H1 (cell line): ENCODE measurements around the gene TIMELESS. TPM values are rescaled to one million over a fixed set of nuclear protein-coding genes. Genes with fewer than 3 reads are reported as not detected.
A peak's percentile ranks its signal among the peaks of the same experiment; 100 is the strongest.

ENCODE experiments used
- ASH2L ChIP-seq: fragments of 200-600, 300-600 bp; sonication (generic); IDR thresholded peaks from one replicate; pipeline ENCODE4 v1.7.1; 2017; ENCODE audit warnings: low read length
- BACH1 ChIP-seq: IDR thresholded peaks from 2 replicates; pipeline ENCODE4 v1.6.1; 2012; ENCODE audit warnings: low read length, improper control_type of control experiment
- CBX8 ChIP-seq: fragments of 300-800, 300-1000 bp; sonication (generic); IDR thresholded peaks from 2 replicates; pipeline ENCODE4 v1.7.1; 2016; ENCODE audit warnings: low read depth, low read length, borderline replicate concordance
- CHD1 ChIP-seq: IDR thresholded peaks from 2 replicates; pipeline ENCODE4 v1.6.1; 2012; ENCODE audit warnings: low read depth, low read length, improper control_type of control experiment
- GTF2F1 ChIP-seq: IDR thresholded peaks from 2 replicates; pipeline ENCODE4 v1.6.1; 2012; ENCODE audit warnings: low read depth, low read length, improper control_type of control experiment, borderline replicate concordance
- MAFK ChIP-seq: IDR thresholded peaks from 2 replicates; pipeline ENCODE4 v1.6.1; 2012; ENCODE audit warnings: low read depth, mild to moderate bottlenecking, improper control_type of control experiment, low read length
- NRF1 ChIP-seq: IDR thresholded peaks from 2 replicates; pipeline ENCODE4 v1.6.1; 2011; ENCODE audit warnings: mild to moderate bottlenecking, low read depth, low read length, improper control_type of control experiment
- RAD21 ChIP-seq, 2 experiments: IDR thresholded peaks in 1 of 2; conservative IDR thresholded peaks in 1 of 2; 2 replicates each; pipeline ENCODE4 v1.6.1; 2011; ENCODE audit warnings: low read depth in 2 of 2, low read length in 2 of 2, improper control_type of control experiment in 1 of 2, inconsistent platforms in 1 of 2, mild to moderate bottlenecking in 1 of 2, moderate library complexity in 1 of 2
- RNF2 ChIP-seq: fragments of 200-900, 300-1000 bp; sonication (generic); IDR thresholded peaks from 2 replicates; pipeline ENCODE4 v1.7.1; 2016; ENCODE audit warnings: borderline replicate concordance, low read depth, mild to moderate bottlenecking, antibody characterized with exemption, low read length; ENCODE audit not compliant: poor library complexity, severe bottlenecking; ENCODE audit errors: missing control alignments
- SIN3A ChIP-seq, 2 experiments: IDR thresholded peaks in 1 of 2; conservative IDR thresholded peaks in 1 of 2; 2 replicates each; pipeline ENCODE4 v1.6.1; 2011 to 2012; ENCODE audit warnings: low read length in 2 of 2, improper control_type of control experiment in 1 of 2, low read depth in 1 of 2, mild to moderate bottlenecking in 1 of 2
- SIRT6 ChIP-seq: IDR thresholded peaks from one replicate; pipeline ENCODE4 v1.7.1; 2012; ENCODE audit warnings: low read length, inconsistent platforms
- SP4 ChIP-seq: IDR thresholded peaks from 2 replicates; pipeline ENCODE4 v1.6.1; 2012; ENCODE audit warnings: low read length, inconsistent platforms
- SRF ChIP-seq: IDR thresholded peaks from 2 replicates; pipeline ENCODE4 v1.6.1; 2011; ENCODE audit warnings: mild to moderate bottlenecking, low read depth, low read length, moderate library complexity
- TAF7 ChIP-seq: optimal IDR thresholded peaks from 2 replicates; pipeline ENCODE3; 2011; ENCODE audit warnings: low read depth, mild to moderate bottlenecking, inconsistent platforms, low read length, moderate library complexity, borderline replicate concordance
- TCF12 ChIP-seq: IDR thresholded peaks from 2 replicates; pipeline ENCODE4 v1.6.1; 2011; ENCODE audit warnings: low read depth, mild to moderate bottlenecking, low read length
- YY1 ChIP-seq: IDR thresholded peaks from 2 replicates; pipeline ENCODE4 v1.6.1; 2011; ENCODE audit warnings: low read depth, mild to moderate bottlenecking, low read length
- ZNF274 ChIP-seq: IDR thresholded peaks from 2 replicates; pipeline ENCODE4 v1.7.0; 2012; ENCODE audit warnings: low read length, borderline replicate concordance; ENCODE audit errors: extremely low read depth
- polyA plus RNA-seq, 7 experiments: library from polyadenylated mRNA; depleted of rRNA in 3 of 7; stranded (reverse) in 5 of 7; unstranded in 2 of 7; fragments of >200 nt in 5 of 7; fragments of 200-250 nt in 2 of 7; gene quantifications; 1 replicate in 5 of 7; 2 replicates in 1 of 7; 4 replicates in 1 of 7; pipeline versions ENCODE4 v1.2.1 to v1.2.3, GENCODE V29; 2011 to 2013; ENCODE audit warnings: missing spikeins in 2 of 7, mixed read lengths in 2 of 7
- total RNA-seq: library from RNA; stranded (reverse); fragmentation: NEBNext Ultra II Directional; extraction: Animal tissue kit (Norgen Biotek cat#: 25700); gene quantifications from 2 replicates; pipeline ENCODE4 v1.2.1, GENCODE V29; 2021

Gene TIMELESS
- total and polyA plus RNA-seq, 2 of the 8 experiments (the other 6 are each of a cell fraction or from before 2014, with no cell fraction given): 17.1 to 86.7 TPM

- TF ChIP-seq CBX8 (no peak), NRF1 (no peak), YY1 (no peak), SIN3A (conservative IDR thresholded peaks at IDR 0.05 in 1 of 2, IDR thresholded peaks at IDR 0.05 in 1 of 2; ENCODE audit: low read depth in 1 of 2, low read length in 2 of 2) (no peak), TAF7 (no peak), CHD1 (no peak), SRF (no peak), SP4 (no peak), GTF2F1 (no peak), MAFK (peak; percentile 92), ASH2L (no peak), RNF2 (no peak), BACH1 (peak; percentile 97), SIRT6 (no peak), ZNF274 (no peak), TCF12 (no peak), RAD21 (IDR thresholded peaks at IDR 0.05 in 1 of 2, conservative IDR thresholded peaks at IDR 0.05 in 1 of 2; ENCODE audit: low read depth in 2 of 2, low read length in 2 of 2) (peak; percentile 67 to 73)
Observed at GRCh38 chr12:56377310-56377988, 71.8 kb downstream of the TIMELESS start (continued).
